GM13976 (cell line): Measurements from ENCODE around the gene DHRSX.
"Not testable (repeated sequence)": the region's sequence is repeated elsewhere in the genome, so short reads cannot be mapped to it uniquely, and the experiment has no call there.

Experiments used
- DNase-seq: peaks from one replicate; pipeline ENCODE4 v3.0.0; 2012; ENCODE audit warnings: low spot score
- CTCF ChIP-seq: IDR thresholded peaks from 2 replicates; pipeline ENCODE4 v1.5.1; 2012; ENCODE audit warnings: borderline replicate concordance, mild to moderate bottlenecking; ENCODE audit not compliant: insufficient read depth; ENCODE audit errors: extremely low read depth, missing control alignments, control extremely low read depth
- in situ Hi-C: fragments of 300-500 bp; cut with MboI; formaldehyde crosslinking; loops from one replicate; pipeline ENCODE4 v1.12.0; 2022; ENCODE audit warnings: low sequenced_read_pairs, mixed read lengths, inconsistent platforms; ENCODE audit not compliant: unreplicated experiment

The DHRSX gene

GRCh38 chrX:2511326-2511725, 10.6 kb upstream of the DHRSX start:
- in situ Hi-C loops = no loop called here
- no peak for DNase-seq
- TF ChIP-seq CTCF = no peak

GRCh38 chrX:2508648-2509335, 8.0 kb upstream of the DHRSX start:
- TF ChIP-seq CTCF = no peak
- in situ Hi-C loops = no loop called here
- no peak for DNase-seq

- in situ Hi-C loops = no loop called here
- TF ChIP-seq CTCF = no peak
- DNase-seq = no peak
Observed at GRCh38 chrX:2507904-2508627, 7.3 kb upstream of the DHRSX start.

- no peak for DNase-seq
- no peak for TF ChIP-seq CTCF
- in situ Hi-C loops = no loop called here
Observed at GRCh38 chrX:2507196-2507595, 6.4 kb upstream of the DHRSX start.

GRCh38 chrX:2505341-2505740, 4.6 kb upstream of the DHRSX start:
- in situ Hi-C loops, DNase-seq: not testable (repeated sequence)

GRCh38 chrX:2504706-2505332, 4.0 kb upstream of the DHRSX start:
- in situ Hi-C loops = no loop called here
- no peak for DNase-seq
- no peak for TF ChIP-seq CTCF
